A673 (cell line): ENCODE data around the gene RNF121. TPM values are rescaled to one million over a fixed set of nuclear protein-coding genes. Genes with fewer than 3 reads are reported as not detected.

Experiments
- BruUV-seq: library from RNA; stranded (reverse); fragments of 400-500 nt; replicated peaks from 2 replicates; lab custom pipeline; 2021; lab: Mats Ljungman, UMichigan
- CTCF ChIA-PET: fragments of 300-600 bp; sonication (Branson Sonifier 250); formaldehyde crosslinking; loops from one replicate; lab custom pipeline; 2022; ENCODE audit warnings: antibody characterized with exemption; lab: Charles Lee
- POLR2A ChIA-PET: fragments of 300-600 bp; sonication (Branson Sonifier 250); formaldehyde crosslinking; loops from one replicate; lab custom pipeline; 2022; ENCODE audit warnings: antibody characterized with exemption; ENCODE audit not compliant: low non-redundant PET; lab: Charles Lee
- DNase-seq: peaks from one replicate; pipeline ENCODE4 v3.0.0-alpha.2; 2015; ENCODE audit warnings: low spot score
- H3K27ac ChIP-seq: fragments of 200-600 bp; sonication (generic); 2 replicates; pipeline ENCODE4 v1.5.1; 2016; ENCODE audit warnings: mixed run types, low read depth, mild to moderate bottlenecking, mixed read lengths, antibody characterized with exemption, low read length; ENCODE audit not compliant: poor library complexity, severe bottlenecking
- H3K27me3 ChIP-seq: fragments of 200-600 bp; sonication (generic); replicated peaks from 2 replicates; pipeline ENCODE4 v1.6.1; 2017; ENCODE audit warnings: mixed run types, low read depth, mild to moderate bottlenecking, mixed read lengths, antibody characterized with exemption, low read length; ENCODE audit not compliant: insufficient read depth, poor library complexity
- H3K36me3 ChIP-seq: fragments of 200-600 bp; sonication (generic); 2 replicates; pipeline ENCODE4 v1.6.1; 2016; ENCODE audit warnings: mixed run types, mild to moderate bottlenecking, mixed read lengths, antibody characterized with exemption, low read length; ENCODE audit not compliant: insufficient read depth, poor library complexity, severe bottlenecking
- H3K4me1 ChIP-seq: fragments of 200-600 bp; sonication (generic); 2 replicates; pipeline ENCODE4 v1.6.1; 2017; ENCODE audit warnings: mixed run types, mild to moderate bottlenecking, mixed read lengths, antibody characterized with exemption, low read length; ENCODE audit not compliant: insufficient read depth, poor library complexity, severe bottlenecking
- H3K4me3 ChIP-seq: fragments of 200-600 bp; sonication (generic); 2 replicates; pipeline ENCODE4 v1.5.1; 2016; ENCODE audit warnings: low read depth, mixed run types, mild to moderate bottlenecking, mixed read lengths, low read length; ENCODE audit not compliant: poor library complexity, severe bottlenecking
- H3K9me3 ChIP-seq: fragments of 200-600 bp; sonication (generic); 2 replicates; pipeline ENCODE4 v1.6.1; 2016; ENCODE audit warnings: mixed run types, low read depth, mild to moderate bottlenecking, mixed read lengths, antibody characterized with exemption, low read length; ENCODE audit not compliant: poor library complexity, severe bottlenecking
- EZH2 ChIP-seq: fragments of 200-600 bp; sonication (generic); IDR thresholded peaks from 2 replicates; pipeline ENCODE4 v1.6.1; 2017; ENCODE audit warnings: borderline replicate concordance, low read depth, mild to moderate bottlenecking, mixed read lengths, antibody characterized with exemption, low read length; ENCODE audit not compliant: poor library complexity, severe bottlenecking
- intact Hi-C: fragments of 100-400 bp; cut with micrococcal nuclease; formaldehyde crosslinking; loops from one replicate; pipeline ENCODE4 v1.10.0; 2022; ENCODE audit not compliant: unreplicated experiment
- total RNA-seq: library from RNA; stranded (reverse); gene quantifications from 2 replicates; pipeline ENCODE4 v1.2.3, GENCODE V29; 2021
- TF ChIP-seq, protein P1 (sequence below): fragments of 300-800, 200-600 bp; sonication (generic); conservative IDR thresholded peaks from 2 replicates; pipeline ENCODE4 v1.5.1; 2017; ENCODE audit warnings: low read depth, mild to moderate bottlenecking, antibody characterized with exemption, low read length, moderate library complexity, mixed read lengths

Gene RNF121
- total RNA-seq, 1 experiment from 2014 or later, result 59.1 TPM

DNA sequence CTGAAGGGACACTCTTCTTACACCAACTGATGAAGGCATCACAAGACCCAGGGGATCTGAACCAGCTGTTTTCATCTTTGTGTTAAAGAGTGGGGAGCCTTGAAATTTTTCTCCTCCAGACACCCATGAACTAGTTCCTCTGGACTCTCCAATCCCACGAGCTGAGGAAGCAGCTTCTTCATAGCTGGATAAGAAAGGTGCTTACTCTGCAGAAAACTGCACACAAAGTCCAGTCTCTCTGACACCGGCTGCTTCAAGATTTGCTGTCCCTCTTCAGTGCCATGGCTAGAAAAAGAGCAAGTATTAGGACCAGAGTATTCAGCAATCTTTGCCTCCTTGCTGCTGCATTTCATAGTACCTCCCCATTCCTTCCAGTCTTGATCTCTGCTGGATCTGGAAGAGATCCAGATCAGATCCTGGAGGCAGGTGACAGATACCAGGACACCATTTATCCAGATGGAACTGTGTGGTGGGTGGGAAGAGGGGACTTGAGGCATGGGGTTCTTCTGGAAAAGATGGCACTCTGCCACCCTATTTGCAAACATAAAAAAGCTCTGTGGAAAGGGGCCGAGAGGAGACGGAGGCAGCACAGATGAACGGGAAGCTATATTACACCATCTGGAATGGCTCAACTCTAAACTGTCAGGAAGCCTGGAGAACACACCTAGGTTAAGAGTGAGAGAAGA, 95.4 kb downstream of the RNF121 start:
- POLR2A ChIA-PET, result no interaction called here
- no peaks in the 10 kb centered on the region for H3K9me3 ChIP-seq
- H3K27ac ChIP-seq, result no peak overlapping the region
- no peaks in the 10 kb centered on the region for H3K27me3 ChIP-seq
- no peak overlapping the region for H3K4me3 ChIP-seq
- intact Hi-C loops, result no loop called here
- H3K36me3 ChIP-seq, result peaks cover 88% of the 10 kb centered on the region
- CTCF ChIA-PET, result interaction anchor here (0.9 to 3.1 kb wide), 8 partner anchors 16 to 407 kb away, joined by 3 to 59 read pairs (median 6); no protein-coding TSS in a partner anchor
- no TSS peak for BruUV-seq
- TF ChIP-seq, protein P1, sequence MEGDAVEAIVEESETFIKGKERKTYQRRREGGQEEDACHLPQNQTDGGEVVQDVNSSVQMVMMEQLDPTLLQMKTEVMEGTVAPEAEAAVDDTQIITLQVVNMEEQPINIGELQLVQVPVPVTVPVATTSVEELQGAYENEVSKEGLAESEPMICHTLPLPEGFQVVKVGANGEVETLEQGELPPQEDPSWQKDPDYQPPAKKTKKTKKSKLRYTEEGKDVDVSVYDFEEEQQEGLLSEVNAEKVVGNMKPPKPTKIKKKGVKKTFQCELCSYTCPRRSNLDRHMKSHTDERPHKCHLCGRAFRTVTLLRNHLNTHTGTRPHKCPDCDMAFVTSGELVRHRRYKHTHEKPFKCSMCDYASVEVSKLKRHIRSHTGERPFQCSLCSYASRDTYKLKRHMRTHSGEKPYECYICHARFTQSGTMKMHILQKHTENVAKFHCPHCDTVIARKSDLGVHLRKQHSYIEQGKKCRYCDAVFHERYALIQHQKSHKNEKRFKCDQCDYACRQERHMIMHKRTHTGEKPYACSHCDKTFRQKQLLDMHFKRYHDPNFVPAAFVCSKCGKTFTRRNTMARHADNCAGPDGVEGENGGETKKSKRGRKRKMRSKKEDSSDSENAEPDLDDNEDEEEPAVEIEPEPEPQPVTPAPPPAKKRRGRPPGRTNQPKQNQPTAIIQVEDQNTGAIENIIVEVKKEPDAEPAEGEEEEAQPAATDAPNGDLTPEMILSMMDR, result no peak
- TF ChIP-seq EZH2, result no peak
- DNase-seq, result no peak
- peaks cover 18% of the 10 kb centered on the region for H3K4me1 ChIP-seq

DNA sequence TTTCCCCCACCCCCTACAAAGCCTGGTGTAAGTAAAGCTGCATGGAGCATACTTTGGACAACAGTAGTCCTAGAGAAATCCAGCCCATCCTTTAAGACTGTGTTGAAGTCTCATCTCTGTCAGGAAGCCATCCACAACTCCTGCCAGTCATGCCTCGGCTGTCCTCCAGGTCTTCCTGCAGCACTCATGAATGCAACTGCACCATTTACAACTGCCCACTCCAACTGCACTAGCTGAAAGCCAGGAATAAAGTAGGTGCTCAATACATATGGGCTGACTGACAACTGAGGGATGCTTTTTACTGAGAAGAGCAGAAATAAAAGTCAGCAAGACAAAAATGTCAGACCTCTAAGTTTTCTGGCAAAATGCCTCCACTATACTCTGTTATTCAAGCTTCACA, 97.2 kb downstream of the RNF121 start:
- H3K9me3 ChIP-seq, result no peaks in the 10 kb centered on the region
- H3K27ac ChIP-seq, result no peak overlapping the region
- TF ChIP-seq, protein P1, result no peak
- no peak for TF ChIP-seq EZH2
- intact Hi-C loops, result loop anchor here (5.0 kb wide), 2 partner anchors 406 to 421 kb away; partner anchors contain the start of gene CLPB
- no peak overlapping the region for H3K4me3 ChIP-seq
- no TSS peak for BruUV-seq
- H3K4me1 ChIP-seq, result peaks cover 18% of the 10 kb centered on the region
- H3K36me3 ChIP-seq, result peaks cover 87% of the 10 kb centered on the region
- no peak for DNase-seq
- H3K27me3 ChIP-seq, result no peaks in the 10 kb centered on the region
- ChIA-PET POLR2A (no interaction called here), CTCF (interaction anchor here (1.3 to 3.1 kb wide), 4 partner anchors 12 to 405 kb away, joined by 3 to 59 read pairs (median 18); no protein-coding TSS in a partner anchor)

DNA sequence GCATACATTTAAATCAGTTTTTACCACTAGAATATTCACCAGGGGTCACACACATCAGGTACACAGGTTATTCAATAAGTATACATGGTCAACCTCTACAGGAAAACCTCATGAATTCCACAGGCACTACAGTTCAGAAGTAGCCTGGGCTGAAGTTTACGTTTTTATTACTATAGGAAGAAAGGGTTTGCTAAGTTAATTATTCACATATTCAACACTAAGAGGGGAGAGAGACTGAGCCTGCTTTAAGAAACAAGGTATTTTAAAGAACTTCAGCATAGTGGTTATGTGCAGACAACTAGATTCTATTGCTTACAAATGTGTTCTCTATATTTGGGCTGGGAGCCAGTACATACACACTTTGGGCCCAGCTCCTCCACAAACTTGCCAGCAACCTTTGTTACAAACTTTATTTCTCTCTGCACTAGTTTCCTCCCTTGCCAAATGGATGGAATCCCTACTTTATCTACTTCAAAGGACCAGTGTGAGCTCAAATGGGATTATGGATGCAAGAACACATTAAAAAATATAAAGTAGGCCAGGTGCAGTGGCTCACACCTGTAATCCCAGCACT, 101.7 kb downstream of the RNF121 start:
- Histone ChIP-seq H3K4me3 (no peak overlapping the region), H3K27me3 (no peaks in the 10 kb centered on the region), H3K4me1 (peaks cover 15% of the 10 kb centered on the region), H3K27ac (no peak overlapping the region), H3K36me3 (peaks cover 87% of the 10 kb centered on the region), H3K9me3 (no peaks in the 10 kb centered on the region)
- intact Hi-C loops, result no loop called here
- ChIA-PET CTCF (no interaction called here), POLR2A (no interaction called here)
- no peak for DNase-seq
- no peak for TF ChIP-seq EZH2
- TF ChIP-seq, protein P1, result no peak
- BruUV-seq, result no TSS peak
